Immature natural killer cell (primary cell): ENCODE results near the gene SLC35G3. TPM values are rescaled to one million over a fixed set of nuclear protein-coding genes. Genes with fewer than 3 reads are reported as not detected.
A peak's percentile ranks its signal among the peaks of the same experiment; 100 is the strongest.

Experiments used
- DNase-seq, 3 donors: peaks; one replicate each; pipeline ENCODE4 v3.0.0; 2022; ENCODE audit warnings: mixed read lengths in 1 of 3
- H3K27ac Mint-ChIP-seq, 6 donors: one replicate each; pipeline ENCODE4 v1.8.0; 2020; ENCODE audit warnings: mixed read lengths in 6 of 6, mild to moderate bottlenecking in 5 of 6, inconsistent platforms in 4 of 6, moderate library complexity in 3 of 6
- H3K27me3 Mint-ChIP-seq, 3 donors: one replicate each; pipeline ENCODE4 v1.8.0; 2020 to 2021; ENCODE audit warnings: low read depth in 3 of 3, mild to moderate bottlenecking in 3 of 3, mixed read lengths in 3 of 3, moderate library complexity in 3 of 3, inconsistent platforms in 1 of 3
- H3K36me3 Mint-ChIP-seq, 3 donors: one replicate each; pipeline ENCODE4 v1.8.0; 2020; ENCODE audit warnings: mixed read lengths in 3 of 3, inconsistent platforms in 2 of 3, mild to moderate bottlenecking in 2 of 3
- H3K4me1 Mint-ChIP-seq, 2 donors: one replicate each; pipeline ENCODE4 v1.8.0; 2020; ENCODE audit warnings: inconsistent platforms in 2 of 2, mild to moderate bottlenecking in 2 of 2, mixed read lengths in 2 of 2, moderate library complexity in 1 of 2
- H3K4me3 Mint-ChIP-seq, 5 donors: one replicate each; pipeline ENCODE4 v1.8.0; 2020; ENCODE audit warnings: mild to moderate bottlenecking in 5 of 5, mixed read lengths in 5 of 5, inconsistent platforms in 3 of 5, moderate library complexity in 3 of 5
- H3K9me3 Mint-ChIP-seq, 6 donors: one replicate each; pipeline ENCODE4 v1.8.0; 2020; ENCODE audit warnings: mild to moderate bottlenecking in 6 of 6, mixed read lengths in 6 of 6, inconsistent platforms in 4 of 6, moderate library complexity in 3 of 6
- polyA plus RNA-seq, 3 donors: library from polyadenylated mRNA; unstranded; fragments of 300-500 nt; fragmentation: Illumina TruSeq; gene quantifications; one replicate each; pipeline ENCODE4 v1.2.3, GENCODE V29; 2021

SLC35G3 gene
- polyA plus RNA-seq, 3 donors from 2014 or later = not detected

DNA sequence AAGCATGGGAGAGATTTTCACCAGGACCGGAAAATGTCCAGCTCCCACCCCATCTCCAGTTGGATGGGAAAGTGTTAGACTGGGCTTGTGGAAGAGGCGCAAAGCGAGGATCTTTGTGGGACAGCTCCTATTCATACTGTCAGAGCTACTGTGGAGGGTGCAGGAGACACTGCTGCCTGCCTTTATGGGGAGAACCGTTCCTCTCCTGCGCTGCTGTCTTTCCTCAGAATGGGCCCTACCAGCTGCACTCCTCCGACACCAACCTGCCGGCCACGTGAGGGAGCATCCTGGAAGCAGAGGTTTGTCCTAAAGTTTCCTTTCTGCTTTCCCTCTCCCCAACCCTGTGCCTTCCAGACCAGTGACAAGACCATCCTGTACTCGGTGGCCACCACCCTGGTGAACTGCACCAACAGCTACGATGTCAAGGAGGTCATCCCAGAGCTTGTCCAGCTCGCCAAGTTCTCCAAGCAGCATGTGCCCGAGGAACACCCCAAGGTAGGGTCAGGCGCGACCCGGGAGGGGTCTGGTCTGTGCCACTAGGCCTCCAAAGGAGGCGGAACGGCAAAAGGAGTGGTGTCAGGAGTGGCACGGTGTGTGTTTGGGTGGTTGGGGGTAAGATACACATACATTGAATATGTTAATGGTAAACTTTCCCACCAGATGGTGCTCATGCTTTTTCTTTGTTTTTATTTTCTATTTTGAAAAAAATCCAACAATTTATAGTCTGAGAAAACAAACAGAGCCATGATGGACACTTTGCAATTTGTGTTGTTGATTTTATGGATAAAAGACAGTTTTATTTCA lies 23.0 kb downstream of the SLC35G3 start:
- H3K9me3 Mint-ChIP-seq = no peaks in the 10 kb centered on the region
- peak overlapping the region; percentile 24 to 64 (median 50) for H3K4me3 Mint-ChIP-seq
- DNase-seq = peak; percentile 60 to 67 (median 64)
- H3K36me3 Mint-ChIP-seq = no peaks in the 10 kb centered on the region
- H3K4me1 Mint-ChIP-seq = peaks cover 20 to 32% of the 10 kb centered on the region in 2 donors
- H3K27me3 Mint-ChIP-seq = peaks cover 0 to 2% (median 0%) of the 10 kb centered on the region in 3 donors
- peak overlapping the region; percentile 61 to 85 (median 70) for H3K27ac Mint-ChIP-seq

GRCh38 chr17:35169835-35170363 lies 24.3 kb downstream of the SLC35G3 start:
- H3K4me3 Mint-ChIP-seq = no peak overlapping the region
- no peaks in the 10 kb centered on the region for H3K36me3 Mint-ChIP-seq
- H3K27me3 Mint-ChIP-seq = peaks cover 0 to 2% (median 0%) of the 10 kb centered on the region in 3 donors
- H3K4me1 Mint-ChIP-seq = peaks cover 17 to 20% of the 10 kb centered on the region in 2 donors
- H3K27ac Mint-ChIP-seq = no peak overlapping the region
- no peaks in the 10 kb centered on the region for H3K9me3 Mint-ChIP-seq
- no peak for DNase-seq

- Mint-ChIP-seq H3K27me3 (peaks cover 0 to 2% (median 0%) of the 10 kb centered on the region in 3 donors), H3K27ac (peak overlapping the region in 2 of 6 donors; percentile 17 to 26), H3K4me3 (no peak overlapping the region), H3K4me1 (peaks cover 21 to 27% of the 10 kb centered on the region in 2 donors), H3K36me3 (no peaks in the 10 kb centered on the region), H3K9me3 (no peaks in the 10 kb centered on the region)
- no peak for DNase-seq
Observed at GRCh38 chr17:35167666-35168065, 26.5 kb downstream of the SLC35G3 start.

GRCh38 chr17:35167046-35167445 lies 27.1 kb downstream of the SLC35G3 start:
- no peak overlapping the region for H3K4me3 Mint-ChIP-seq
- peaks cover 21 to 28% of the 10 kb centered on the region in 2 donors for H3K4me1 Mint-ChIP-seq
- no peak overlapping the region for H3K27ac Mint-ChIP-seq

DNA sequence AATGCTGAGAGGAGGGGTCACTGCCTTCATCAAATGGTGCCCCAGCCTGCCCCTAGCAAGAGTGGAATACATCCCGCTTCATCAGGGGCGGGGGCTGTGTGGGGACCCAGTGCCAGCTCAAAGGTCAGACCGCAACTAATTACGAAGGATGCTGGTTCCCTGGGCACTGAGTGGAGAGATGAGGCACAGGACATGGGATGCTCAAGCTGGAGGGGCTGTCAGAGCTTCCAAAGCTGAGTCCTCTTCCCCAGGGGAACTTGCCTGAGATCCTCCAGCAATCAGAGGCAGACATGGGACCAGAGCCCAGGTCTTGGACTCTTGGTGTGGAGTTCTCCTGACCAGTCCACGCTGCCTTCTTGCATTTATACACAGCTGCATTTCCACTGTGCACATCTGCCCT lies 27.7 kb downstream of the SLC35G3 start:
- Mint-ChIP-seq H3K4me1 (peaks cover 23 to 28% of the 10 kb centered on the region in 2 donors), H3K27me3 (no peaks in the 10 kb centered on the region), H3K27ac (peak overlapping the region in 1 of 6 donors; percentile 29), H3K4me3 (no peak overlapping the region), H3K36me3 (no peaks in the 10 kb centered on the region), H3K9me3 (no peaks in the 10 kb centered on the region)
- DNase-seq = no peak

More at GRCh38 chr17:35167046-35167445, 27.1 kb downstream of the SLC35G3 start:
- Mint-ChIP-seq H3K9me3 (no peaks in the 10 kb centered on the region), H3K36me3 (no peaks in the 10 kb centered on the region), H3K27me3 (no peaks in the 10 kb centered on the region)
- no peak for DNase-seq

DNA sequence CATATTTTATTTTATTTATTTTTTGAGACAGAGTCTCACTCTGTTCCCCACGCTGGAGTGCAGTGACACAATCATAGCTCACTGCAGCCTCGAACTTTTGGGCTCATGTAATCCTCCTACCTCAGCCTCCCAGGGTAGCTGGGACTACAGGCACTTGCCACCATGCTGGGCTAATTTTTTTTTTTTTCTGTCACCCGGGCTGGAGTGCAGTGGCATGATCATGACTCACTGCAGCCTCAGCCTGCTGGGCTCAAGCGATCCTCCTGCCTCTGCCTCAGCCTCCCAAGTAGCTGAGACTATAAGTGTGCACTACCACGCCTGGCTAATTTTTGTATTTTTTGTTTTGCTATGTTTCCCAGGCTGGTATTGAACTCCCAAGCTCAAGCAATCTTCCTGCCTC lies 29.5 kb downstream of the SLC35G3 start:
- no peaks in the 10 kb centered on the region for H3K36me3 Mint-ChIP-seq
- peak overlapping the region in 1 of 6 donors; percentile 45 for H3K27ac Mint-ChIP-seq
- H3K4me1 Mint-ChIP-seq = peaks cover 37 to 41% of the 10 kb centered on the region in 2 donors
- H3K27me3 Mint-ChIP-seq = no peaks in the 10 kb centered on the region
- no peak overlapping the region for H3K4me3 Mint-ChIP-seq
- no peak for DNase-seq
- H3K9me3 Mint-ChIP-seq = no peaks in the 10 kb centered on the region

GRCh38 chr17:35163886-35164285 lies 30.3 kb downstream of the SLC35G3 start:
- H3K4me1 Mint-ChIP-seq = peaks cover 43 to 48% of the 10 kb centered on the region in 2 donors
- peak overlapping the region in 4 of 6 donors; percentile 25 to 60 (median 36) for H3K27ac Mint-ChIP-seq
- no peak for DNase-seq
- H3K9me3 Mint-ChIP-seq = no peaks in the 10 kb centered on the region
- no peaks in the 10 kb centered on the region for H3K36me3 Mint-ChIP-seq
- no peaks in the 10 kb centered on the region for H3K27me3 Mint-ChIP-seq
- no peak overlapping the region for H3K4me3 Mint-ChIP-seq

DNA sequence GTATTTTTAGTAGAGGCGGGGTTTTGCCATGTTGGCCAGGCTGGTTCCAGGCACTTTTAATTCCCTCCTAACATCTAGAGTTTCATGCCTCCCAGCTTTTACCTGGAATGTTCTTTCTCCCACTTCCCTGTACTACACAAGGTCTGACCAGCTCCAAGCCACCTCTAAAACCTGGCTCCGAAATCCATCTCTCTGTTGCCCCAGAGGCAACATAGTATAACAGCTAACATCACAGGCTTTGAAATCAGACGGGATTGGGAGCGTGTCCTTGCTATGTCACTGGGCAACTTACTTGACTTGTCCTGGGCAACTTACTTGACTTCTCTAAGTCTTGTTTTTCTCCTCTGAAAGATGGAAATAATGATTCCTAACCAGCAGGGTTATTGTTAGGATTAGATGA lies 31.4 kb downstream of the SLC35G3 start:
- no peak for DNase-seq
- Mint-ChIP-seq H3K27ac (peak overlapping the region; percentile 88 to 98 (median 95)), H3K4me3 (peak overlapping the region in 3 of 5 donors; percentile 38 to 77 (median 42)), H3K27me3 (no peaks in the 10 kb centered on the region), H3K9me3 (no peaks in the 10 kb centered on the region), H3K4me1 (peaks cover 47 to 48% of the 10 kb centered on the region in 2 donors), H3K36me3 (no peaks in the 10 kb centered on the region)

DNA sequence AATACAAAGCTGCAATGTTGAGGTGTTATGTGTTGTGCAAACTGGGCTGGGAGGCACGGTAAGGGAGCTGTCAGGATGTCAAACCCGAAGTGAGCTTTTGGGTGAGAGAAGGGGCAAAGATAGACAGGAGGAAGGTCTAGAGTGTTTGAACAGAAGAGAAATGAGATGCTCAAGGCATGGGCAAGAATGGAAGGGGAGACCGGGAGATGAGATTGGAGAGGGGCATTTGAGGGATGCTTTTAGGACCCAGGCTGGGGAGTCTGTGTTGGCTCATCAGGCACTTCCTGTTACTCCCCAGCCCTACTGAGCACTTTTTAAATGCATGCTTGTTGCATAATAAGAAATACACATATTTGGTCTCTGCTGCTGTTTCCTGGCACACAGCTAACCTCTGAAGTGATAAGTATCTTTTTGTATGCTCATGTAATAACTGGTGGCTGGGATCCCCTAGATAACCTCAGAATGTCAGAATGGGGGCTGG lies 32.9 kb downstream of the SLC35G3 start:
- H3K4me3 Mint-ChIP-seq = peak overlapping the region; percentile 71 to 82 (median 77)
- H3K27ac Mint-ChIP-seq = peak overlapping the region; percentile 88 to 98 (median 95)
- peaks cover 47 to 48% of the 10 kb centered on the region in 2 donors for H3K4me1 Mint-ChIP-seq

GRCh38 chr17:35160354-35161201 lies 33.6 kb downstream of the SLC35G3 start:
- DNase-seq = peak; percentile 73 to 80 (median 78)
- Mint-ChIP-seq H3K4me3 (peak overlapping the region; percentile 71 to 82 (median 77)), H3K36me3 (no peaks in the 10 kb centered on the region), H3K27me3 (peaks cover 0 to 1% (median 0%) of the 10 kb centered on the region in 3 donors), H3K27ac (peak overlapping the region; percentile 88 to 98 (median 95)), H3K4me1 (peaks cover 47 to 48% of the 10 kb centered on the region in 2 donors), H3K9me3 (no peaks in the 10 kb centered on the region)

More for the DNA sequence above, 32.9 kb downstream of the SLC35G3 start:
- H3K36me3 Mint-ChIP-seq = no peaks in the 10 kb centered on the region
- peak; percentile 65 to 73 (median 72) for DNase-seq
- H3K27me3 Mint-ChIP-seq = peaks cover 0 to 1% (median 0%) of the 10 kb centered on the region in 3 donors
- H3K9me3 Mint-ChIP-seq = no peaks in the 10 kb centered on the region

DNA sequence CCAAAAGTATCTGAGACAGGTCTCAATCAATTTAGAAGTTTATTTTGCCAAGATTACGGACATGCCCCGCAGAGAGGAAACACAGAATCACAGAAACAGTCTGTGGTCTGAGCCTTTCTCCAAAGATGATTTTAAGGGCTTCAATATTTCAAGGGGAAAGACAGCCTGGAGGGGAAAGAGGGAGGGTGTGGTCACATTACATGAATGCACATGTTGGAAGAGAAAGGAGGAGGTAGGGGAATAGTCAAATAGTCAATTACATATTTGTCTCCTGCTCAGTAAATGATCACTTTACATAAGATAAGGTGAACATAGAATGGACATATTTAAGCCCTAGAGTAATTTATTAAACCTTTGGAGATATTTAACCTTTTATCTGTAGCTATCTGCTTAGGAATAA lies 34.3 kb downstream of the SLC35G3 start:
- H3K27me3 Mint-ChIP-seq = peaks cover 0 to 1% (median 0%) of the 10 kb centered on the region in 3 donors

DNA sequence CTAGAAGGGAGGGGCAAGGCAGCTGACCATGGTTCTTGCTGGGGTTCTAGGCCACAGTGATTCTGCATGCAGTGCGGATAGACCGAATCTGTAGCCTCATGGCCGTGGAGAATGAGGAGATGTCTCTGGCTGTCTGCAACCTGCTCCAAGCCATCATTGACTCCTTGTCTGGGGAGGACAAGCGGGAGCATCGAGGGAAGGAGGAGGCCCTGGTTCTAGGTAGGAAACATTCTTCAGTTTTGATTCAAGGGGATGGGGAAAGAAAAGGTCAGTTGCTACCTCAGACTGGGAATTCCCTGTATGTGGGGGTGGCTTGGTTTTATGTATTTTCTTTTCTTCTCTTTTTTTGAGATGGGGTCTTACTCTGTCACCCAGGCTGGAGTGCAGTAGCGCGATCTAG lies 38.9 kb downstream of the SLC35G3 start:
- Mint-ChIP-seq H3K27ac (no peak overlapping the region), H3K36me3 (no peaks in the 10 kb centered on the region), H3K9me3 (no peaks in the 10 kb centered on the region), H3K4me1 (peaks cover 12 to 15% of the 10 kb centered on the region in 2 donors), H3K4me3 (no peak overlapping the region), H3K27me3 (peaks cover 0 to 1% (median 0%) of the 10 kb centered on the region in 3 donors)
- no peak for DNase-seq

More for the DNA sequence above, 34.3 kb downstream of the SLC35G3 start:
- Mint-ChIP-seq H3K27ac (peak overlapping the region; percentile 88 to 98 (median 95)), H3K36me3 (no peaks in the 10 kb centered on the region), H3K9me3 (no peaks in the 10 kb centered on the region), H3K4me3 (peak overlapping the region; percentile 71 to 80 (median 77)), H3K4me1 (peaks cover 46 to 48% of the 10 kb centered on the region in 2 donors)
- no peak for DNase-seq
